T-helper 2 cell (primary cell): Measurements from ENCODE around the gene ARMC9.
A peak's percentile ranks its signal among the peaks of the same experiment; 100 is the strongest.

ENCODE experiments used
- DNase-seq, 5 experiments: peaks; one replicate each; pipeline versions ENCODE4 v3.0.0 to v3.0.0-alpha.2; 2012 to 2022

The ARMC9 gene

DNA sequence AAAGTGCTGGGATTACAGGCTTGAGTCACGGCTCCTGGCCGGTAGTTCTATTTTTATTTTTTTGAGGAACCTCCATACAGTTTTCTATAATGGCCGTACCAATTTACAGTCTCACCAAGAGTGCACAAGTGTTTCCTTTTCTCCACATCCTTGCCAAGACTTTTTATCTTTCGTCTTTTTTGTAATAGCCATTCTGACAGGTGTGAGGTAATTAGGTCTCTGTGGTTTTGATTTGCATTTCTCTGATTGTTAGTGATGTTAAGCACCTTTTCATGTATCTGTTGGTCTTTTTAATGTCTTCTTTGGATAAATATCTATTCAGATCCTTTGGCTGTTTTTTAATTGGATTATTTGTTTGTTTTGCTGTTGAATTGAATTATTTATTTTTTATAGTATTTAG, 9.3 kb downstream of the ARMC9 start:
- DNase-seq: no peak

DNA sequence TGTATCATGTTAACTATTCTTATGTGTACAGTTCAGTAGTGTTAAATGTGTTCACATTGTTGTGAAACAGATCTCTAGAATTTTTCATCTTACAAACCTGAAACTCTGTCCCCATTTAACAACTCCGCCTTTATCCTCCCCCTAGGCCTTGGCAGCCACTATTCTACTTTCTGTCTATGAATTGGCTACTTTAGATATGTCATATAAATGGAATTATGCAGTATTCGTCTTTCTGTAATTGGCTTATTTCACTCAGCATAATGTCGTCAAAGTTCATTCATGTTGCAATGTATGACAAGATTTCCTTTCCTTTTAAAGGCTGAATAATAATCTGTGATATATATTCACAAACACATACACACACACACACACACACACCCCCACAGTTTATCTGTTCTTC, 12.4 kb downstream of the ARMC9 start:
- no peak for DNase-seq

DNA sequence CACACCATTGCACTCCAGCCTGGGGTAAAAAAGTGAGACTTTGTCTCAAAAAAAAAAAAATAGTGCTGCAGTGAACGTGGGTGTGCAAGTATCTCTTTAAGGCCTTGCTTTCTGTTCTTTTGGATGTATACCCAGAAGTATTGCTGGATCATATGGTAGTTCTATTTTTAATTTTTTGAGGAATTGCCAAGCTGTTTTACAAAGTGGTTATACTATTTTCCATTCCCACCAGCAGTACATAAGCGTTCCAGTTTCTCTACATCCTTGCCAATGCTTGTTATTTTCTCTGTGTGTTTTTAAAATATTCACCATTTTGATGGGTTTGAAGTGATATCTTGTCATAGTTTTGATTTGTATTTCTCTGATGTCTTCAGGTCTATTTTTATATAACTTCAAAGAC, 13.1 kb downstream of the ARMC9 start:
- DNase-seq: no peak

DNA sequence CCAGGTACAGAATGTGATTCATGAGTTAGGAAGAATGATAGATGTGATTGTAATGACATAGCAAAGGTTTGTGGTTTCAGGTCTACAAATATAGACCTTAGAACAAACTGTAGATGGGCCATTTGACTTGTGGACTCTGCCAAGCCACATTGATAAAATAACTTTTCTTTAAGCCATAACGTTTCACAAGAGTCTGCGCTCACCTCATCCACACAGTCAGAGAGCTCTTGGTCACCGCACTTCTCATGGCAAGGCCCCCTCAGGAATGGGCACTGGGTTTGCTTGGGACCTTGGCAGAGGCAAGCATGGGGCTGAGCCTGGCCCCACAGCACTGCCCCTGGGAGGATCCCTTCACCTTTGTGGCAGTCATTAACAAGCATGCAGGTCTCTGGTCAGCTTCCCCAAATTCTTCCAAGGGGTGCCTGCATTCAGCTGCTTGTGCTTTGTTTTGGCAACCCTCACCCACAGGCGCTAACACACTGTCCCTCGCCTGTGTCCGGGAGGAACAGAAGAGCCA, 14.0 kb downstream of the ARMC9 start:
- no peak for DNase-seq

DNA sequence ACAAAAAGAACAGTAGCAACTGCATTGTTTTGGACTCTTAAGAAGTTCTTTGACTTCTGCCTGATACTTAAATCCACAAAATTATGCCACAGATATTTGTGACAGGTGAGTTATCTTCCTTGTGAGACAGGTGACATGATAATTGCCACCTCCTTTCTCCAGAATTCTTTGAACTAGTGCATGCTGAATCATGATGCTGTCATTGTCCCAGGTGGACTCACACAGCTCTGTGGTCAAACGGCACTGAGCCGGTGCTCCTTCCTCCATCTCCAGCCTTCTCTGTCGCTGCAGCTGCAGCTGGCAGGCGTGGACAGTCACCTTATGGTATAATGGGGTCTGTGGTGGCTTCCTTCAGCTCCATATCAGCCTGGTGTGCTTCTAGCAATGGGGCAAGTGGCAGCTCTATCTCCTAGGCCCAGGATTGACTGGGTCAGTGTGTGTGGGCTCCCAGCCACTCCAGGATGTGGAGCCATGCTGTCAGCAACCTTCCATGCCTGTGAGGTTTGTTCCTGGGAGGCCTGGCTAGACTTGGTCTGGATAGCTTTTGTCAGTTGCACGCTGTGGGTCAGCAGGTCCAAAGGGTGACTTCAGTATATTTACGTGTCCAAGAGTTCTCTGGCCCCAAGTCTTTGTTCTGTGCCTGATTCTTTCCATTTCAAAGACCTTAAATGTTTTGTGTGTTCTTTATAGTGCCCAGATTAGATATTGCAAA, 15.7 kb downstream of the ARMC9 start:
- DNase-seq: no peak

DNA sequence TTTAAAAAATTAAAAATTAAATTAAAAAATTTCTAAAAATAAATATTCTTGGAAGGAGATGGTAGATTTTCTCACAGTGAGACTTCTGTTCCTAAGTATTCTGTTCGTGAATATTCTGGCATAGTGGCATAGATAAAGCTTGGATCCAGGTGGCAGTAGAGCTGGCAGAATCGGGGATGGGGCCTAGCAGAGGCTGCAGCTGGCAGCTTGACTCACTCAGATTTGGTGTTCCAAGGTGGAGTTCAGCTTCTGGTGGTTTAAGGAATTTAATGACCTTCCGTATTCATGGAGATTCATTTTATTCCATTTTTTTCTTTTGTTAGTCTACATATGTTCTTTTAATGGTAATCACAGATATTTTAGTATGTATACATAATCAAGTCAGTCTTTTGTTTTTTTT, 19.9 kb downstream of the ARMC9 start:
- DNase-seq: no peak

DNA sequence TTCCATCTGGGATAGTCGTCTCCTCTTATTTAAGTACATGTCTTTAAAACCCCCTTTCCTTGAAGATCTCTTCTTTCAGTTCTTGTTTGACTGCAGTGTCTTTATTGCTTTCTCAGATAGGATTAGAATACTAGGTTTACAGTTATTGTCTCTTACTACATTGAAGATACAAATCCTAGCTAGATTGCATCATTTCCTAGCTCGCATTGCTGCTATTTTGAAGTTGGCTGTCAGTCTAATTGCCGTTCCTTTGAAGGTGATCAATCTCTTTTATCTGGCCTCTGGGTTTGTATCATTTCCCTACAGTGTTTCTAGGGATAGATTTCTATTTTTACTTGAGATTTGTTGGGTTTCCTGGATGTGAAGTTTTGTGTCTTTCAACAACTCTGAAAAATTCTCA, 20.9 kb downstream of the ARMC9 start:
- DNase-seq: no peak

DNA sequence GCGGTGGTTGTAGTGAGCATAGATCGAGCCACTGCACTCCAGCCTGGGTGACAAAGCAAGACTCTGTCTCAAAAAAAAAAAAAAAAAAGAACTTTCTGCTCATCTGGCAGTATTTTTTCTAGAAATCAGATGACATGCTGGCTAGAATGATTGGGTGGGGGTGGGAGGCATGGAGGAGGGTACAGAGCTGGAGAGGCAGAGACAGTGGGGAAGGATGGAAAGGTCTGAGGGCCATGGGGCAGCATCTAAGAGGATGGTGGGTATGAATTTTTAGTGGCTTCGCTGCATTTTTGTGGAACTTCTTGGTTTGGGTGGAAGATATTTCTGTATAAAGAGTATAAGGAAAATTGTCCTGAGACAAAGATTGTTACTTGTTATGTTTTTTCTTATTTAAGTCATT, 23.3 kb downstream of the ARMC9 start:
- DNase-seq: no peak

DNA sequence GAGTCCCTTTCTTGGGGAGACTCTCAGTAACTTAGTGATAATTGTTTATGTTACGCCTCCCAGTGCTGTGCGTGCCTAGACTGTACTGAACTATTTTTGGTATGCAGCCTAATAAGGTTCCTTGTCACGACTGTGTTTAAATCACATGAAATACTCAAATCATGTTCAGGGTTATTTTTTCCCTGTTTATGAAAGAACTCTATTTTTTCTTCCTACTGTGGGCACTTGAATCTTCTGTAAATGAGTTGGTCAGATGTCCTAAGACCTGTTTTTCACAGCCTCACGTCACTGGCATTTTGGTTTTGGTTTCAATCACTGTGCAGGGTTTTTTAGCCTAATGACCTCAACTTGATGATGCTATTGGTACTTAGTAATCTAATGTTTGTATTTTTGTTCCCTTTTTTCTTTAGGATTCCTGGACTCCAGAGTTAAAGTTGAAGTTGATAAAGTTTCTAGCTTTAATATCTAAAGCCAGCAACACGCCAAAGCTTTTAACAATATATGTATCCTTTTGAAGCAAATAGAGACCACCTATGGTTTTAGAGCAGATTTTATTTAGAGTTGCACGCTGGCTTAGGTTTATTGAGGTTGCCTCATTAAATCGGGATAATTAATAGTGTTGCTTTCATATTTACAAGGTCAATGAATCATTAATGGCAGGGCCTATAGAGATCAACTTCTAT, 24.0 kb downstream of the ARMC9 start:
- DNase-seq: no peak

DNA sequence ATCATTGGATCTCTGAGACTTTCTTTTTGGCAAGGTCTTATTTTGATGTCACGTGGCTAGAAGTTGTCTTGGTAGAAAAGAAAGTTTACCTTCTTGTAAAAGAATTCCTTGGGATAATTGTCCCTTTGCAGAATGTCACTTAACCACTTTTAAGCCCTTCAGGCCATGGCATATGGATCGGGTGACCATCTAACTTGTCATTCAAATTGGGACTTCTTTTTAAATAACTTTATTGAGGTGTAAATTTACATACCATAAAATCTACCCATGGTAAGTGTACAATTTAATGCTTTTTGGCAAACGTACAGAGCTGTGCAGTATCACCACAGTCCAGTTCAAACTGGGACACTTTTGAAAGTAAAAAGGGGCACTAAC, 24.6 kb downstream of the ARMC9 start:
- no peak for DNase-seq

DNA sequence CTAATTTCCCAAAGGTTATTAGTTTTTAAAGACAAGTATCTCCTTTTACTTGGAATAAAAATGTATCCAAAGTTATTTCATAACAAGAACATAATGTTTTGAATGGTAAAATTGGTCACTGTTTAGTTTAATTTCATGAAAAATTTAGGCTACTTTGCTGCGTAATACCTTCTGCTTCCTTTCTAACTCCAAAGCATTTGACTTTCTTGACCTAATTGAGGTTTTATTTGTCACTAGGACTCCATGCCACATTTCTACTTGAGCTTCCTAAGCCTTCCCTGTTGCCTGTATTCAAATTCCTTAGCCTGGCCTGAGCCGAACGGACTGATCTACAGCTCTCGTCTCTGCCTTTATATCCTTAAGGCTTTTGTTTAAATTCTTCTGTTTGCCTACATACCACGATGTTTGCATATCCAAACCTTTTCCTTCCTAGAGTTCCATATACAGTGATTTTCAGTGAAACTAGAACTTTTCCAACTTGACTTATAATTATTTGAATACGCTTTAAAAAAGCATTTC, 25.1 kb downstream of the ARMC9 start:
- no peak for DNase-seq

DNA sequence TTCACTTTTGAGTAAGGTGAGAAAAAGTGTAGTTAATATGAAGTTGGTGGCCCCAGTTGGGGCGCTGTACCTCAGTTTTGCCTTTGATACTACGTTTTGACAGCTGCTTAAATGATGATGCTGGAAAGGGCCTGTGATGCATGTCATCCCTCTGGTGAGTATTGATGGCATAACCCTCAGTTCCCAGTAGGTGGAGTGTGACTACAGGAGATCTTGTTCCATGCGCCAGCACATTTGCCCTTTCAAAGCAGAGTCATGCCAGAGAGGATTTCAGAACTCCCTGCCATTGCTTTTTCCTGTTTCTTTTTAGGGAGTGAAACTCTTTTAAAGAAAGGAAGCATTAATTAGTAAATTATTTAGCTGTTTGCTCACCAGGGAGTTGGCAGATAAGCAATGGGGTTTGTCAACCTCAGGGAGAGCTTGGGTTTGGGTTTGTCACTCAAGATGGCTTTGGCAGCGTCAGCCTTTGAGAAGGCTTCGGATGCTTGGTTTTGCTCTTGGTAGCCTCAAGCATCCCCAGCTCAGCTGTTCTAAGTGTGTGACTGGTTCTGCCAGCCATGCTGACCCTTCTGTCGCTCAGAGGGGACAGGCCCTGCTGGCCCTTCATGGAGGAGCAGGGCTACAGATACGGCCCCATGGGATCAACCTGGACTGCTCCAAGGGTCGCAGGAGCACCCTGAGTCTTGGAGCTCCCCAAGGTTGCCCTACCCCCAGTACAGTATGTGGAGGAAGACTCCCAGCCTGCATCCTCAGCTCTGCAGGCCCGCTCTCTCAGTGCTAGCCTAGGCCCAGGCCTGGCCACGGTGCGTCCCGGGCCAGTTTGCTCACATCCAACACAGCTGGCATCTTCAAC, 29.1 kb downstream of the ARMC9 start:
- DNase-seq: peak in 3 of 5 experiments; percentile 7 to 79 (median 18)

DNA sequence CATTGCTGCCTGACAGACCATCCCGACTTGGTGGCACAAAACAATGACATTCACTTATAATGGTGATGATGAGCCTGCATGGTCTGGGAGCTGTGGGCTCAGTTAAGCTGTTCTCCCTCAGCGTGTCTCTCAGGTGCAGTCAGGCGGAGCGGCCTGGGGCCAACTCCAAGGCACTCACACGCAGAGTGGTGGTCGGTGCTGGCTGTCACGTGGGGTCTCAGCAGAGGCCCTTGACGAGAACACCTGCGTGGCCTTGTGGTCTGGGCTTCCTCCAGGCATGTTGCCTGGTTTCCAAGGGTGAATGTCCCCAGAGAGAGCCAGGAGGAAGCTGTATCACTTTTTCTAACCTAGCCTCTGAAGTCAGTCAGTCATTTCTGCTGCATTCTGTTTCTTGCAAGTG, 29.8 kb downstream of the ARMC9 start:
- no peak for DNase-seq

DNA sequence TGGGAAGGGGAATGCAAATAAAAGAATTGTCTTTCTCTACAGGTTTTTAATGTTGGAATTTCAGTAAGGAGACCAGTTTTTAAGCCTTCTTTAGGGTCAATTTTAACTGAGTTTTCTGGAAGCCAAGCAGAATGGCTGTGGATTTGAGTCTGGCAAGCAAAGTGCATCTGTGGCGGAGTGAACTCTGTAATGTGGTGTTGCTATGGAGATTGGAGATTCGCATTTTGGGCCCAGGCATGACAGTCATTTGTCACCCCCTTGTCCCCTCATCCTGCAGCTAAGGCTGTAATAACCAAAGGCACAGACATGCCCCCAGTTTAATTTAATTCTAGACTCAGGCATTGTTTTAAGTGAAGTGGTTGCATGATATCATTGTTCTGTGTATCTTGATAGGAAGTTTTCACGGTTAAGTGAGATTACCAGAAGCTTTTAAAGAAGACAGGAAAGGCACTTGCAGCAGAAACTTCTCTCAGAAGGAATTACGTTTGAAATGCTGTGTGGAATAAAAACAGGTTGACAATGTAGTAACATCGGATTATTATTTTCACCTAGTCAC, 30.6 kb downstream of the ARMC9 start:
- DNase-seq: no peak

DNA sequence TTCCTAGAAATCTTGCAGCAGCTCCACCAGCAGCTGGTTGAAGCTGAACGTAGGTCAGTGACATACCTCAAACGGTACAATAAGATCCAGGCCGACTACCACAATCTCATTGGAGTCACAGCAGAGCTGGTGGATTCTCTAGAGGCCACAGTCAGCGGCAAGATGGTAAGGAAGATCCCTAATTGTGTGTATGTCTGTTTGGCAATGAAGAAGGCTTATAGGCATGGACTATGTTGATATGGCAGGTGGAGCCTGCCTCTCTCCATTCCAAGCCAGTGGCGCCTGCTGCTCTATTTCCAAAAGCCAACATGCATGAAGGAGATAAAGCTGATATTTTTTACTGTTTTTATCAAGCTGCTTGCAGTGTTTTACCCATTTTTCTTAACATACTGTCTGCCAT, 36.8 kb downstream of the ARMC9 start:
- no peak for DNase-seq

DNA sequence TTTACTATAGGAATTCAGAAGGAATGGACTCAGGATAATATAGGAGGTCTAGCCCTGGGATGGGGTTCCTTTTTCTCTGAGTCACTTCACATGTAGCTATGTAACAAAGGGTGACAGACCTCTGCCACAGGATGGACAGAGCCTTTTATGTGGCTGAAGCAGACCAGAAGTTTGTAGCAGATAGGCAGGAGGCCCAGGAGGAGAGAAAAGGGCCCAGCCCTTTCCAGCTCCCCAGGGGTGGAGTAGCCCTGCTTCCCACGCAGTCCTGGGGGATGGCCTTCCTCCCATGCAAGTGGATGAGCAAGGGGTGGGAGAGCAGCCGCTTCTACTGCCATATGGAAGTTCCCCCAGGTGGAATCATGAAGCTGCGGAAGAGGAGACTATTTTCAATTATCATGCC, 40.3 kb downstream of the ARMC9 start:
- no peak for DNase-seq

DNA sequence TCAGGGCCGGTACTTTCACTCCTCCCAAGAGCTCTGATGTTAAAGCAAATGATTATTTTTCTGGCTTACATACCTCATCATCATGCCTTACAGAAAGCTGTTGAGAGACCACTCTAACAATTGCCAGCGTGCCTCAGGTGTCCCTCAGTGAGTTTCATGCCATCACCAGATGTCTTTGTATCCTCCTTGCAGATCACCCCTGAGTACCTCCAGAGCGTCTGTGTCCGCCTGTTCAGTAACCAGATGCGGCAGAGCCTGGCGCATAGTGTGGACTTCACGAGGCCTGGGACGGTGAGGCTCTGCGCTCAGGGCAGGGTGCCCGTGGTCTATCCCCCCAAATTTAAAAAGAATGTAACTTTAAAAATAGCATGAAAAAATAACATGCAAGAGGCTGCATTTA, 41.3 kb downstream of the ARMC9 start:
- no peak for DNase-seq

DNA sequence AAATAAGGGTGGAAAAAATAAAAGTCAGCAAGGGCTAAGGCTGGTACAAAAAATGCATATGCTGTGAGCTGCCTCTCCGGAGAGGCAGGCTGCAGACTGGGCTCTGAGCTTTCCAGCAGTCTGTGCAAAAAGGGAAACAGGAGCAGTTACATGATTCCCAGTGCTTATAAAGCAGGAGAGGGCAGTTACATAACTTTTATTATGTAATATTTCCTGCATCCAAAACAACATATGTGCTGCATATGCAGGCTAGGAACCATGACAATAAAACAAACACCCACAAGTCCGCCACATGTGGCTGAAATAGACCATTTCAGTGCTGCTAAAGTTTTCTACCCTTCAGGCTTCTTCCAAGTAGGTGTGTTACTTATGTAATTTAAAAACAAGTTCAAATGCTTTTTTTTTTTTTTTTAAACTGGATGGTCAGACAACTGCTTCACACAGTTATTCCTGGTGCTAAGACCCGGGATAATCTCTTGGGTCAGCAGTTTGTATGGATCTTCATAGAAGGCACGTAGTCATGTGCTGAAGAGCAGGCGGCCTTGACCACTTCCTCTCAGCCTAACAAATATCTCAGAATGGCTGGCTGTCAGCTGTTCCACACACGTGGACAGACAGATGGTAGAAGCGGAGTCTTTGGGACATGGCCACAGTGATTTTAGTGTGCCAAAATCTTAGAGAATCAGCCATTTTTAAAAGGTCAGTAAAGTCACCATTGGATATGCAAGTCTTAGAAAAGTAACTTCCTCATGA, 43.5 kb downstream of the ARMC9 start:
- no peak for DNase-seq

DNA sequence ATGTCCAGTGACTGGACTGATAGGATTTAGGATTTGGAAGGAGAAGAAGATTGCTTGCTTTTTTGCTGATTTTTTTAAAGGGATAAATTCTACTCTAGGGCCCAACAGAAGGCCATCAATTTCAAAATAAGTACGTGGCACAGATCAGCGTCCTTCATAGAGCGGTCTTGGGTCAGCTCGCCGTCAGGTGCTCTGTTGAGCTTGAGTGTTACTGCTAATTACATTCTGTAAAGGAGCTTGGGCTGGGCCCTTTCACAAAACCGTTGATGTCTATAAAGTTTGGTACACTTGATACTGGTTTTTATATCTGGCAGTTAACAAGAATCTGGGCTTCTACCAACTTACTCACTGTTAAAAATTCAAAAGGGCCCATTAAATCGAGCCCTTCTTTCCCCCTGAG, 45.4 kb downstream of the ARMC9 start:
- DNase-seq: no peak

DNA sequence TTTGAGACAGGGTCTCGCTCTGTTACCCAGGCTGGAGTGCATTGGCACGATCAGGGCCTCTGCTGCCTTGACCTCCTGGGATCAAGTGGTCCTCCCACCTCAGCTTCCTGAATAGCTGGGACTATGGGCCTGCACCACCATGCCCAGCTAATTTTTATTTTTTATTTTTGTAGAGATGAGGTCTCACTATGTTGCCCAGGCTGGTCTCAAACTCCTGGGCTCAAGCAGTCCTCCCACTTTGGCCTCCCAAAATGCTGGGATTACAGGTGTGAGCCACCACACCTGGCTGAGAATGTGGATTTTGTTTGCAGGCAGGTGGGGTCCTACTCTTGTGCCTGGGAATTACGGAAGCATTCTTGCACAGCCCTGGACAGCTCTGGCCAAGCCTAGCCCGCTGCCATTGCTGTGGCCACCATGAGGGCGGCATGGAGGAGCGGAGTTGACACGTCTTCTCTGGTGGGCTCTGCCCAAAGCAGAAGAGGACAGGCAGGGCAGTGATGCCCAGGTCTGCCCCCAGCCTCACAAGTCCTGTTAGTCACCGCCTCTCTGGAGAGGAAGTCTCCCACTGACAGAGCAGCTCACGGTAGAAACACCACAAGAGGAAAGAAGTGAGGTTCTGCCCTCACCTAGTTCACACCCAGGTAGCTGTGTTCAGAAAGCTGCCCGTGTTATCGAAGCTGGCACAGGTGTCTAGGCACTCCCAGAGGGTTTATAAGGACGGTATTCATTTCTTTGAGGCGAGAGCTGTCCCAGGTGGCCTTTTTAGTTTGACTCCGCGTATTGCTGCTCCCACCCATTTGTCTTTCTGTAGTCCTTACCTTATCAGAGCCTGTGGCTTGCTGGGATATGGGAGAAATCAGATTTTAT, 46.2 kb downstream of the ARMC9 start:
- no peak for DNase-seq
